ENCODE measurements around the gene WNT5B. TPM values are rescaled to one million over a fixed set of nuclear protein-coding genes. Genes with fewer than 3 reads are reported as not detected.

Gene WNT5B
- total RNA-seq, result 50.8 and 69.2 TPM in 2 replicates

GRCh38 chr12:1628666-1629337 lies at the start of gene WNT5B:
WNT5B (plus strand) TSS chr12:1629231; CDS start chr12:1631355, 2,124 bp downstream.

DNA sequence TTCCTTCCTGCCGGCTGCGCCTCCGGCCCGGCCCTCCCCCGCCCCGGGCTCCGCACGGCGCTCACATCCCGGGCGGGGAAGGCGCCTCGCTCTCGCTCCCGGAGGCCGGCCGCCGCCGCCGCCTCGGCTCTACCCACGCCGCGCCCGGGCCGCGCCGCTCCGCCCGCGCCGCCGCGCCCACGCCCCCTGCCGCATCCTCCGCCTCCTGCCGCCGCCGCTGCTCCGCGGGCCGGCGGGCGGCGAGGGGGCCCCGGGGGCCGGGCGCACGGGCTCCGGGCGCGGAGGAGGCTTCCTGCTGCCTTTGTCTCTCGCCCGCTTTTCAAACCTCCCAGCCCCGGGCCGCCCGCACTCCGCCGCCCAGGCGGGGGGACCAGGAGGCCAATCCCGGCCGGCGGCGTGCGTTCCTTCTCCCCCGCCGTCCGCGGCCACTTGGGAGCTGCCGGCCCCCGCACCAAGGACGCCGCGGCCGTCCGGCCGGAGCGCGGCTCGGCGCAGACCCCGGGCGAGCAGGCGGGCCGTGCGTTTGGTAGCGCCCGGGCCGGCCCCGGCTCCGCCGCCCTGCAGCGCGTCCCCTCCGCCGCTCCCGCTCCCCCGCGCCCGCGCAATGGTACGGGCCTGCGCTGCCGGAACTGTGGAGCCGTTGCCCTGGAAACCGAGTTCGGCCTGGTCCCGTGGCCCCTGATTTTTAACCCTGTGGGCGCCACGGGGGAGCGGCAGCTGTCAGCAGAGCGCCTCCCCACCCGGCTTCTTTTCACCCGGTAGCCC lies 34.6 kb upstream of the WNT5B start, which contains the start of gene FBXL14:
Gene FBXL14 (minus strand): TSS at position 321 of the 765 bp plus-strand sequence. CDS start 515 bp downstream, outside the sequence.

GRCh38 chr12:1690578-1691122 lies 61.6 kb downstream of the WNT5B start, which contains the start of gene ADIPOR2:
ADIPOR2 (plus strand) TSS chr12:1691070; CDS start chr12:1754344, 63,274 bp downstream.

Other genes with a start within 250 kb of the WNT5B start
- 13.6 and 21.1 TPM in 2 replicates for gene FBXL14, start 34.6 kb upstream of the WNT5B start, total RNA-seq
- 41.7 and 43.9 TPM in 2 replicates for gene ADIPOR2, start 61.8 kb downstream of the WNT5B start, total RNA-seq
- gene LRTM2, start 191.3 kb downstream of the WNT5B start, total RNA-seq, result not detected in 2 replicates

Data from smooth muscle cell of the pulmonary artery (primary cell).